ENCODE measurements around the gene CA12. TPM values are rescaled to one million over a fixed set of nuclear protein-coding genes. Genes with fewer than 3 reads are reported as not detected.
A peak's percentile ranks its signal among the peaks of the same experiment; 100 is the strongest.
"Not testable (repeated sequence)": the region's sequence is repeated elsewhere in the genome, so short reads cannot be mapped to it uniquely, and the experiment has no call there.

Gene CA12
- total and polyA plus RNA-seq, 12 donors = under 0.01 to 1.4 (median 0.31) TPM; not detected in 2

DNA sequence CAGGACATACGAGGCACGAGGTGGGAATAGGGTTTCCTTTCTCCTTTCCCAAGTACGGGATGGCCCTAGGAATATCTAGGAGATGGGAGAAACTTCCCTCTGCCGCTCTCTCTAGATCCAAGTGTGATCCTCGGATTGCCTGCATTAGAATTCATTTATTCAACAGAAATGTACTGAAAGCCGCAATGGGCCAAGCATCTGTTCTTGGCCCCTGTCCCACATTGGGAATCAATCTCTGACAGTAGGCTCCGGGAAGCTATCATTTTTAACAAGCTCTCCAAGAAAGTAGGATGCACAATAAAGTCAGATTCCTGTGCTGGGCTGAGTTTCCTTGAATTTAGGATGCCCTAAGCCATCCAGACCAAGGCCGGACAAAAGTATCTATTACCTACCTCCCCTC lies 37.2 kb upstream of the CA12 start:
- 78 to 86% (median 80%) methylated on average over 6 to 8 of the region's 8 CpGs for WGBS, 4 donors
- no peaks in the 10 kb centered on the region for H3K9me3 ChIP-seq (replicated peaks in 1 of 3)
- H3K36me3 ChIP-seq (replicated peaks in 1 of 2) = no peaks in the 10 kb centered on the region
- H3K4me1 ChIP-seq (replicated peaks in 1 of 2) = no peaks in the 10 kb centered on the region
- H3K27me3 ChIP-seq = no peaks in the 10 kb centered on the region
- no peak overlapping the region for H3K4me3 ChIP-seq
- DNase-seq = no peak
- TF ChIP-seq, protein P1, sequence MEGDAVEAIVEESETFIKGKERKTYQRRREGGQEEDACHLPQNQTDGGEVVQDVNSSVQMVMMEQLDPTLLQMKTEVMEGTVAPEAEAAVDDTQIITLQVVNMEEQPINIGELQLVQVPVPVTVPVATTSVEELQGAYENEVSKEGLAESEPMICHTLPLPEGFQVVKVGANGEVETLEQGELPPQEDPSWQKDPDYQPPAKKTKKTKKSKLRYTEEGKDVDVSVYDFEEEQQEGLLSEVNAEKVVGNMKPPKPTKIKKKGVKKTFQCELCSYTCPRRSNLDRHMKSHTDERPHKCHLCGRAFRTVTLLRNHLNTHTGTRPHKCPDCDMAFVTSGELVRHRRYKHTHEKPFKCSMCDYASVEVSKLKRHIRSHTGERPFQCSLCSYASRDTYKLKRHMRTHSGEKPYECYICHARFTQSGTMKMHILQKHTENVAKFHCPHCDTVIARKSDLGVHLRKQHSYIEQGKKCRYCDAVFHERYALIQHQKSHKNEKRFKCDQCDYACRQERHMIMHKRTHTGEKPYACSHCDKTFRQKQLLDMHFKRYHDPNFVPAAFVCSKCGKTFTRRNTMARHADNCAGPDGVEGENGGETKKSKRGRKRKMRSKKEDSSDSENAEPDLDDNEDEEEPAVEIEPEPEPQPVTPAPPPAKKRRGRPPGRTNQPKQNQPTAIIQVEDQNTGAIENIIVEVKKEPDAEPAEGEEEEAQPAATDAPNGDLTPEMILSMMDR (IDR thresholded peaks at IDR 0.05) = no peak
- no peak for TF ChIP-seq POLR2A (IDR thresholded peaks at IDR 0.05)
- no peak overlapping the region for H3K27ac ChIP-seq
- intact Hi-C loops (cut with DNase I) = no loop called here

DNA sequence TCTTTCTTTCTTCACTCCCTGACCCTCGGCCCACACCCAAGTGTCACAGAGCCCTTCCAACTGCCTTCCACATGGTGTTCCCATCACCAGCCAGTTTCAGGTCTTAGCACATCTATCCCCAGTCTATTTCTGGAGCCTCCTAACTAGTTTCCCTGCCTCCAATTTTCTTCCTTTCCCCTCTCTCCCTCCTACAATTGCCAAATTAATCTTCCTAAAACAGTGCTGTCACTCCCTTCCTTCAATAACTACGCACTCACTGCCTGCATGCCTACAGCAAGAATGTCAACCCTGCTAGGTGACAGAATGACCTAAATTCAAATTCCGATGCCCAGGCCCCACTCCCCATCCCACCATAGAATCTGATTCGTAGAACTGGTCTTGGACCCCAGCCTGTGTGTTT lies 36.1 kb upstream of the CA12 start:
- WGBS, 4 donors = 86 to 92% (median 88%) methylated on average over 4 of the region's 4 CpGs
- DNase-seq = no peak

DNA sequence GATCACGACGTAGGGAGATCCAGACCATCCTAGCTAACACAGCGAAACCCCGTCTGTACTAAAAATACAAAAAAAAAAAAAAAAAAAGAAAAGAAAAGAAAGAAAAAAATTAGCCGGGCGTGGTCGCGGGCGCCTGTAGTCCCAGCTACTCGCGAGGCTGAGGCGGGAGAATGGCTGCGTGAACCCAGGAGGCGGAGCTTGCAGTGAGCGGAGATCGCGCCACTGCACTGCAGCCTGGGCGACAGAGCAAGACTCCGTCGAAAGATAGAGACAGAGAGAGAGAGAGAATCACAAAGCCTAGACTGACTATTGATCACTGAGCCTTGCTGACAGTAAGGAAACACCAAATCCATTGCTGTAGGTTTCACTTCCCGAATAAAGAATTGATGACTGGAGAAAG lies 35.6 kb upstream of the CA12 start:
- H3K27ac ChIP-seq; H3K4me1 ChIP-seq (replicated peaks in 1 of 2); H3K27me3 ChIP-seq; intact Hi-C loops (cut with DNase I); H3K4me3 ChIP-seq; H3K36me3 ChIP-seq (replicated peaks in 1 of 2); H3K9me3 ChIP-seq (replicated peaks in 1 of 3): not testable (repeated sequence)
- peak in 1 of 7 donors; percentile 18 for DNase-seq
- WGBS, 4 donors = 92 to 96% (median 95%) methylated on average over 21 of the region's 21 CpGs

More for the DNA sequence above, 36.1 kb upstream of the CA12 start:
- TF ChIP-seq POLR2A (IDR thresholded peaks at IDR 0.05) = no peak
- TF ChIP-seq, protein P1 (IDR thresholded peaks at IDR 0.05) = no peak
- intact Hi-C loops (cut with DNase I) = no loop called here
- H3K4me1 ChIP-seq (replicated peaks in 1 of 2) = no peaks in the 10 kb centered on the region
- no peak overlapping the region for H3K27ac ChIP-seq
- no peaks in the 10 kb centered on the region for H3K9me3 ChIP-seq (replicated peaks in 1 of 3)
- no peaks in the 10 kb centered on the region for H3K27me3 ChIP-seq
- no peaks in the 10 kb centered on the region for H3K36me3 ChIP-seq (replicated peaks in 1 of 2)
- H3K4me3 ChIP-seq = no peak overlapping the region

DNA sequence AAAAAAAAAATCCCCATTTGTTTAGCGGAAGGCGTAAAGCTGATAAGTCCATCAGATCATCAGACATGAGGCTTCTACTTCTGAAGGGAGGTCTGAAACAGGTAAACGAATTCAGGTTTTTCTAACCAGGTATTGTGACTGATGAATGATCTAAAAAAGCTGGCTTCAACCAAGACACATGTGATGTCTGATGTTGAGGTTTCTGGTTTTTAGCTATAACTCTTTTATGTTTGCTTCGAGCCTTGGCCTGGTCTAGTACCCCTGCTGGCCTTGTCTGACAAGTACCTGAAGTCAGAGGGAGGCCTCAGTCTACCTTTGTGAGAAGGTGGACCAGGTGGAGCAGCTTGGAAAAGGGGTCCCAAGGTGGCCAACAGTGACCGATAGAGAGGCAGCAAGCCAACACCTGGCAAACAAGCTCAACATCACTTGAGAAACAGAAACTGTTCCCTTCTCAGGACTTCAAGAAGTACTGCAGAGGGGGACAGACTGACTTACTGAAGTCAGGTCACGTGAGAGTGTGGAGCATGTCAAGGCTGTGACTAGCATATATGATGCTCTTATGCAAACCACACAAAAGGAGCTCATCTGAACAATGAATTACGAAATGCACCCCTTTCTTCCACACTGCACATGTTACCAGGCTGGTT lies 33.0 kb upstream of the CA12 start:
- no peak overlapping the region for H3K27ac ChIP-seq
- DNase-seq = no peak
- no peak overlapping the region for H3K4me3 ChIP-seq
- H3K27me3 ChIP-seq = no peaks in the 10 kb centered on the region
- TF ChIP-seq POLR2A (IDR thresholded peaks at IDR 0.05) = no peak
- TF ChIP-seq, protein P1 (IDR thresholded peaks at IDR 0.05) = no peak
- 95 to 96% (median 95%) methylated on average over 7 of the region's 7 CpGs for WGBS, 4 donors
- H3K4me1 ChIP-seq (replicated peaks in 1 of 2) = no peaks in the 10 kb centered on the region
- H3K36me3 ChIP-seq (replicated peaks in 1 of 2) = no peaks in the 10 kb centered on the region
- intact Hi-C loops (cut with DNase I) = no loop called here
- H3K9me3 ChIP-seq (replicated peaks in 1 of 3) = no peaks in the 10 kb centered on the region

DNA sequence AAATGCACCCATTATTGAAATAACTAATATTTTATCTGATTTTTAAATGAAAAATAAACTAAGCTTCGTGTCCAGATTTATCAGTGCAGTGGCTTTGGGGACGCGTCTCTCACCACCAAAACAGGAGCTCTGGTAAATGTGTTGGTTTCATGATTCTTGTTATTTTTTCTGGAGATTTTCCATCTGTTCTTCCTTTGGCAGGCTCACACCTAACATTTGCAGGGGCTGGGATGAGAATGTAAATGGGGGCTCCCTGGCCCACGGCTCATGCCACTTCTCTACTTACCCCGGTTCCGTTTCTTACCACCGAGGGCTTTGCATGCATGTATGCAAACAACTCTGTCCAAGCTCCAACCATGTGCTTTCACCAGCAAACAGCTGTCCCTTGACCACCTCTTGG lies 30.9 kb upstream of the CA12 start:
- TF ChIP-seq, protein P1 (IDR thresholded peaks at IDR 0.05) = no peak
- no peak for TF ChIP-seq POLR2A (IDR thresholded peaks at IDR 0.05)
- intact Hi-C loops (cut with DNase I) = no loop called here
- WGBS, 4 donors = 88 to 94% (median 92%) methylated on average over 7 of the region's 7 CpGs

More for the DNA sequence above, 30.9 kb upstream of the CA12 start:
- H3K27me3 ChIP-seq = no peaks in the 10 kb centered on the region
- no peak overlapping the region for H3K4me3 ChIP-seq
- no peaks in the 10 kb centered on the region for H3K9me3 ChIP-seq (replicated peaks in 1 of 3)
- no peaks in the 10 kb centered on the region for H3K36me3 ChIP-seq (replicated peaks in 1 of 2)
- DNase-seq = no peak
- no peak overlapping the region for H3K27ac ChIP-seq
- no peaks in the 10 kb centered on the region for H3K4me1 ChIP-seq (replicated peaks in 1 of 2)
